ENCODE results near the gene SHLD1.

The SHLD1 gene

GRCh38 chr20:5900908-5901307, 150.7 kb downstream of the SHLD1 start:
- no peak for ATAC-seq (ENCODE audit: insufficient read depth, low read depth)
- H3K9me3 ChIP-seq (ENCODE audit: insufficient read depth, low read length, severe bottlenecking), result no peaks in the 10 kb centered on the region
- no peak overlapping the region for H3K9ac ChIP-seq (ENCODE audit: low read depth, low read length)
- H3K4me3 ChIP-seq (ENCODE audit: low read depth in 1 of 2, low read length in 2 of 2), result no peak overlapping the region
- no peaks in the 10 kb centered on the region for H3K4me1 ChIP-seq (ENCODE audit: insufficient read depth, low read length)
- H2AFZ ChIP-seq (ENCODE audit: low read depth, low read length), result no peak overlapping the region
- no peaks in the 10 kb centered on the region for H4K20me1 ChIP-seq (ENCODE audit: insufficient read depth, low read length)
- peaks cover 7% of the 10 kb centered on the region for H3K27me3 ChIP-seq (ENCODE audit: insufficient read depth, low read length, poor library complexity)
- H3K79me2 ChIP-seq (ENCODE audit: insufficient read depth, low read length), result no peaks in the 10 kb centered on the region
- no peak overlapping the region for H3K27ac ChIP-seq (ENCODE audit: low read length)
- DNase-seq, result no peak
- no peaks in the 10 kb centered on the region for H3K36me3 ChIP-seq (ENCODE audit: insufficient read depth, low read length)
- TF ChIP-seq CTCF (IDR thresholded peaks at IDR 0.05; ENCODE audit: borderline replicate concordance, extremely low read depth, low read length, poor library complexity, severe bottlenecking), result no peak
- no peak for TF ChIP-seq EZH2 (IDR thresholded peaks at IDR 0.05; ENCODE audit: borderline replicate concordance, low read depth, low read length, severe bottlenecking)
- no peak overlapping the region for H3K4me2 ChIP-seq (ENCODE audit: insufficient read depth, low read length)

GRCh38 chr20:5908981-5909380, 158.8 kb downstream of the SHLD1 start:
- peaks cover 20% of the 10 kb centered on the region for H3K27me3 ChIP-seq (ENCODE audit: insufficient read depth, low read length, poor library complexity)
- H3K9ac ChIP-seq (ENCODE audit: low read depth, low read length), result no peak overlapping the region
- H3K4me3 ChIP-seq (ENCODE audit: low read depth in 1 of 2, low read length in 2 of 2), result no peak overlapping the region
- H3K9me3 ChIP-seq (ENCODE audit: insufficient read depth, low read length, severe bottlenecking), result no peaks in the 10 kb centered on the region
- H3K4me2 ChIP-seq (ENCODE audit: insufficient read depth, low read length), result no peak overlapping the region
- H2AFZ ChIP-seq (ENCODE audit: low read depth, low read length), result no peak overlapping the region
- no peak for DNase-seq
- H3K36me3 ChIP-seq (ENCODE audit: insufficient read depth, low read length), result no peaks in the 10 kb centered on the region
- ATAC-seq (ENCODE audit: insufficient read depth, low read depth), result no peak
- no peak for TF ChIP-seq CTCF (IDR thresholded peaks at IDR 0.05; ENCODE audit: borderline replicate concordance, extremely low read depth, low read length, poor library complexity, severe bottlenecking)
- TF ChIP-seq EZH2 (IDR thresholded peaks at IDR 0.05; ENCODE audit: borderline replicate concordance, low read depth, low read length, severe bottlenecking), result no peak
- no peaks in the 10 kb centered on the region for H3K4me1 ChIP-seq (ENCODE audit: insufficient read depth, low read length)
- H3K79me2 ChIP-seq (ENCODE audit: insufficient read depth, low read length), result no peaks in the 10 kb centered on the region
- no peak overlapping the region for H3K27ac ChIP-seq (ENCODE audit: low read length)
- peaks cover 3% of the 10 kb centered on the region; the same call in 1 of the 2 replicates for H4K20me1 ChIP-seq (ENCODE audit: insufficient read depth, low read length)

GRCh38 chr20:5910186-5910585, 160.0 kb downstream of the SHLD1 start:
- H3K9me3 ChIP-seq (ENCODE audit: insufficient read depth, low read length, severe bottlenecking), result no peaks in the 10 kb centered on the region
- H4K20me1 ChIP-seq (ENCODE audit: insufficient read depth, low read length), result peaks cover 3% of the 10 kb centered on the region; the same call in 1 of the 2 replicates
- no peak overlapping the region for H2AFZ ChIP-seq (ENCODE audit: low read depth, low read length)
- no peak overlapping the region for H3K27ac ChIP-seq (ENCODE audit: low read length)
- DNase-seq (no peak), ATAC-seq (ENCODE audit: insufficient read depth, low read depth) (no peak)
- no peaks in the 10 kb centered on the region for H3K79me2 ChIP-seq (ENCODE audit: insufficient read depth, low read length)
- no peaks in the 10 kb centered on the region for H3K4me1 ChIP-seq (ENCODE audit: insufficient read depth, low read length)
- TF ChIP-seq EZH2 (IDR thresholded peaks at IDR 0.05; ENCODE audit: borderline replicate concordance, low read depth, low read length, severe bottlenecking), result no peak
- TF ChIP-seq CTCF (IDR thresholded peaks at IDR 0.05; ENCODE audit: borderline replicate concordance, extremely low read depth, low read length, poor library complexity, severe bottlenecking), result no peak
- no peaks in the 10 kb centered on the region for H3K36me3 ChIP-seq (ENCODE audit: insufficient read depth, low read length)
- H3K27me3 ChIP-seq (ENCODE audit: insufficient read depth, low read length, poor library complexity), result peaks cover 20% of the 10 kb centered on the region
- H3K9ac ChIP-seq (ENCODE audit: low read depth, low read length), result no peak overlapping the region
- H3K4me3 ChIP-seq (ENCODE audit: low read depth in 1 of 2, low read length in 2 of 2), result no peak overlapping the region
- no peak overlapping the region for H3K4me2 ChIP-seq (ENCODE audit: insufficient read depth, low read length)

- Histone ChIP-seq H3K79me2 (ENCODE audit: insufficient read depth, low read length) (no peaks in the 10 kb centered on the region), H3K4me1 (ENCODE audit: insufficient read depth, low read length) (no peaks in the 10 kb centered on the region)
- TF ChIP-seq CTCF (IDR thresholded peaks at IDR 0.05; ENCODE audit: borderline replicate concordance, extremely low read depth, low read length, poor library complexity, severe bottlenecking), result no peak
- no peak for TF ChIP-seq EZH2 (IDR thresholded peaks at IDR 0.05; ENCODE audit: borderline replicate concordance, low read depth, low read length, severe bottlenecking)
Observed at GRCh38 chr20:5913166-5913565, 163.0 kb downstream of the SHLD1 start.

More at GRCh38 chr20:5913166-5913565, 163.0 kb downstream of the SHLD1 start:
- no peak overlapping the region for H3K9ac ChIP-seq (ENCODE audit: low read depth, low read length)
- ATAC-seq (ENCODE audit: insufficient read depth, low read depth) (no peak), DNase-seq (no peak)
- H3K27me3 ChIP-seq (ENCODE audit: insufficient read depth, low read length, poor library complexity), result peaks cover 20% of the 10 kb centered on the region
- no peak overlapping the region for H3K4me2 ChIP-seq (ENCODE audit: insufficient read depth, low read length)
- H3K27ac ChIP-seq (ENCODE audit: low read length), result no peak overlapping the region
- H2AFZ ChIP-seq (ENCODE audit: low read depth, low read length), result no peak overlapping the region
- H3K9me3 ChIP-seq (ENCODE audit: insufficient read depth, low read length, severe bottlenecking), result no peaks in the 10 kb centered on the region
- no peaks in the 10 kb centered on the region for H3K36me3 ChIP-seq (ENCODE audit: insufficient read depth, low read length)
- H4K20me1 ChIP-seq (ENCODE audit: insufficient read depth, low read length), result peaks cover 3% of the 10 kb centered on the region; the same call in 1 of the 2 replicates
- H3K4me3 ChIP-seq (ENCODE audit: low read depth in 1 of 2, low read length in 2 of 2), result no peak overlapping the region

Measured in DND-41 (cell line).